SIG-M5 (cell line): ENCODE results near the gene FBXO7.
"Not testable (repeated sequence)": the region's sequence is repeated elsewhere in the genome, so short reads cannot be mapped to it uniquely, and the experiment has no call there.

Experiments
- DNase-seq: peaks from one replicate; lab custom pipeline; 2025; lab: John Stamatoyannopoulos, UW

FBXO7 gene

DNA sequence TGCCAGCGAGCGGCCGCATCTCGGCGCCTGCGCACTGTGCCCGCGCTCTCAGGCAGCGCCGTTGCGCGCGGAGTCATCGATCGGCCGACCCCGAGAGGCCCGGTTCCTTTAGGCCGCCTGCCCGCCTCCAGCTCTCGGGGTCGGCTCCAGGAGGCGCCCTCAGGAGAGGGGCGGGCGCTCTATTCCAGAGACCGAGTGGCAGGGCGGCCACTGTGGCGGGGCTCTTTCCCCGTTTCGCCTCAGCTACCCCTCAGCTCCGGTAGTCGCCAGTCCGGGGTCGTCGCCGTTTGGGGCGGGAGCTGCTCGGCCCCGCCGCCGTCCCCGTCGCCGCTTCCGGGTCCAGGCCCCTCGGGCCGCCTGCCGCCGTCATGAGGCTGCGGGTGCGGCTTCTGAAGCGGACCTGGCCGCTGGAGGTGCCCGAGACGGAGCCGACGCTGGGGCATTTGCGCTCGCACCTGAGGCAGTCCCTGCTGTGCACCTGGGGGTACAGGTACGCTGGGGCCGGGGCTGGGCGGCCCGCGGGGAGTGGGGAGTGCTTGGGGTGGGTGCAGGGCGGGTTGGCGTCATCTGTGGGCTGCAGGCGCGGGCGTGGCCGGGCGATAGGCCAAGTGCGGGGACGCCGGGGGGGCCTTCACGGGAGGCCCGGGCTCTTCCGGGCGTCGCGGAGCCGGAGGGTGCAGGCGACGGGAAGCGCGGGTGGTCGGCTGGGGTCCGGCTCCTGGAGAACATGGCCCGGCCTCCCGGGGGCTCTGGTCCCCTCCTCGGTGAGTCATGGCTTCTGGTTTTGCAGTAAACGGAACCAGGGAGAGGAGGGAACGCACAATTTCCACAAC lies at the start of gene FBXO7:
TSS of gene FBXO7 (plus strand) at position 177 of the 833 bp plus-strand sequence. CDS start at position 369, 192 bp downstream.
- peak; percentile 32 for DNase-seq

DNA sequence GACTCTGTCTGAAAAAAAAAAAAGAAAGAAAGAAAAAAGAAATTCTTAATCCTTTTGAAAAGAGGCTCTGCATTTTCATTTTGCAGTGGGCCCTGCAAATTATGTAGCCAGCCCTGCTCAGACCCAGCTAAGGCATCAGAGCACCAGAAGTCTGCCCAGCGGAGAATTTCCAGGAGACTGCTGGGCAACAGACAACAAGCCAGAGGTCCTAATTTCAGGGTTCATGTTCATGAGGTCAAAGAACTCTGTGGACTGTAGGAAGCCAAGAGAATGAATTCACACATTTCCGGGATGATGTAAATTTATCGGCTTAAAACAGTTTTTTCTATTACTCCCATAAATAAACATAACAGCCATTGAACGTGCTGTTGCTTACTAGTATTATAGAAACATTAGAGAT lies 47.7 kb upstream of the FBXO7 start:
- no peak for DNase-seq

DNA sequence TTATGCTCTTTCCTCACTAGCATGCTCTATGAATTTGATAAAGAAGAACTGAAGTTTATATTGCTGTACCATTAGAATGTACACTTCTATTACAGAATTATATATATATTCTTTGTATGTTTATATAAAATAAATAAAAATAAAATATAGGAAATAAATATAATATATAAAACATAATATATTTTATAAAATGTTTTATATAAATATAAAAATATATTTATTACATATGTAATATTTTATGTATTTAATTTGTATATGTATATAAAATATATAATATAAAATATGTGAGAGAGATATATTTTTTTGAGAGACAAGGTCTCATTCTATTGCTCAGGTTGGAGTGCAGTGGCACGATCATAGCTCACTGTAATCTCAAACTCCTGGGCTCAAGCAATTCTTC lies 44.3 kb upstream of the FBXO7 start:
- no peak for DNase-seq

DNA sequence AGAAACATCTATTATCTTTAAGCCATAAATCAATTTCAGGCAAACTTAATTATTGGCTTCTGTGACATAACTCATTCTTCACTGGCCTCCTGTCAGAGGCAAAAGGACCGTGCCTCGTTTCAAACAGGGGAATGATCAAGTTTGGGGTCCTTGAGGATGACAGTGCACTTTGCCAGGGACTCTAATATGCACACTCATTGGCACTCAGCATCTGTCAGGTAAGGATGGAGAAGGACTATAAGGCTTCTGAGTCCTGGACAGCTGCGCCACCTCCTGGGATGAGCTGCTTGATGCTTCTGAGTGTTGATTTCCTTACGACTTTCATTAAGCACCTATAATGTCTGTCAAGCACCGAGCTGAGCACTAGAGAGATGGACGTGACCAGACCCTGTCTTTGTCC lies 30.5 kb upstream of the FBXO7 start:
- DNase-seq: no peak

DNA sequence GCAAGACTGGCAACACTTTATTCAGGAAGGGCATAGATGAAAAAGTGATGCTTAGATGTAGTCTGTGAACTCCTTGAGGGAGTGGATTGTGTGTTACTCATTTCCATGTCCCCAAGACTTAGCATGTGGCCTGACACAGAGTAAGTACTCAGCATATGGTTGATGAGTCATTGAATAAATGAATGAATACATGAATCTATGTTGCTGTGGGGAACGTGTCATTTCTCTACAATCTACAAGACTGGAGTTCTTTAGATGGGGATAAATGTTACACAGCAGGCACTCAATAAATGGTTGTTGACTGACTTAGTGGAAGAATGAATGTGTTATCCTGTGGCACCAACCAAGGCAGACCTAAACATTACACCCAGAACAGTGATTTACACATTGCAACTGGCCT lies 28.3 kb upstream of the FBXO7 start:
- DNase-seq: no peak

DNA sequence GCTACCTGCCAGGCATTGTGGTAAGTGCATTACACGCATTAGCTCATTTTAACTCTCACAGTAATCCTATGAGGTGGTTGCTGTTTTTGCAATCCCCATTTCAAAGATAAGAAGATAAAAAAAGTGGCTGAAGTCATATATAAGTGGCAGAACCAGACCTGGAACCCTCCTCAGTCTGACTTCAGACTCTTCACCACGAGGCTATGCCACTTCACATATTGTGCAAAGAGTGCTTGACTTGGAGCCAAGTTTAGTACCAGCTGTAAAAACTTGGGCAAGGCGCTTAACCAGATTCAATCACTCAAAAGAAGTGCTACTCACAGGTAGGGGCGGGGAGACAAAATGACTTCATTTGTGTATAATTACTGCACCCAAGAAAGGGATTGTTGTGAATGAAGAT lies 25.6 kb upstream of the FBXO7 start:
- DNase-seq: no peak

DNA sequence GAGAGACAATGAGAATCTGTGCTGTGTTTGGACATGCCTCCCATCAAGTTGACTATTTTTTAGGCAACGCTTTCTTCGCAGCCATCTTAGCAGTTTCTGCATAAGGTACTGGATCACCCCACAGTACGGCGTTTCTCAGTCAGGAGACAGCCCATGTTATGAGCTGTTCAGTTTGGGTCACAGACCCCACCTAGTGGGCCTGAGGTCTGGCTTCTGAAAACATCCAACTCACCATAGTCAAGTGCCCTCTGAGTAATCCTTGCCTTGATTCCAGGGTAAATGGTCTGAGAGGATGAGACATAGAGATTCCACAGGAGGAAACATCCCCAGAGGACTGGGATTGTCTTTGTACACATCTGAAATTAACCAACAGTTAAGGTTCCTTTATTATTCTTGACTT lies 17.6 kb upstream of the FBXO7 start:
- DNase-seq: no peak

DNA sequence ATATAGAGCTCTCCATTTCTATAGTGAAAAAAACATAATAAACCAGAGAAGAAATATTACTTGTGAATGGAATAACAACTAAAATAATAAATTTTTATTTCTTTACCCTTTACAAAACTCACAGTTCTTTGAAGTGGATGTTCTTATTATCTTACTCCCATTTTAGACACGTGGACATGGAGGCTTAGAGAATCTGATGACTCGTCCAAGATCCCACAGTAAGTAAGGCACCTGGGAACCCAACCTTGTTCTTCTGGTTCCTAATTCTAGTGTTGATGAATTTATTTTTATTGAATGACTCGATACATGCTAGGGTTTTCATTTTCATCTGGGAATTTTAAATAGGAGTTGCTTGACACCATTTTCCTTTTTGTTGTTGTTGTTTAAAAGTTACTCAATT lies 12.2 kb upstream of the FBXO7 start:
- no peak for DNase-seq

DNA sequence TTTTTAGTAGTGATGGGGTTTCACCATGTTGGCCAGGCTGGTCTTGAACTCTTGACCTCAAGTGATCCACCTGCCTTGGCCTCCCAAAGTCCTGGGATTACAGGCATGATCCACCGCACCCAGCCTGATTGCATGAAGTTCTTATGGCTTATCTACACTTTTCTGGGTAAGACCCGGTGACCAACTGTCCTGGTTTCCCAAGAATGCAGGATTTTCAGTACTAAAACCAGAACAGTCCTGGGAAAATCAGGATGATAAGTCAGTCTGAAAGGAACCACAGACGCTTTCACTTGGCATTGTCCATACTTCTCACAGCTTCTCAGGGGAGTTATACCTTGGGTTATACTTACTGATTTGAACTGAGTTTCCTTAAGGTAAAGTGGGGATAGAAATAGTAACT lies 8.9 kb upstream of the FBXO7 start:
- no peak for DNase-seq

DNA sequence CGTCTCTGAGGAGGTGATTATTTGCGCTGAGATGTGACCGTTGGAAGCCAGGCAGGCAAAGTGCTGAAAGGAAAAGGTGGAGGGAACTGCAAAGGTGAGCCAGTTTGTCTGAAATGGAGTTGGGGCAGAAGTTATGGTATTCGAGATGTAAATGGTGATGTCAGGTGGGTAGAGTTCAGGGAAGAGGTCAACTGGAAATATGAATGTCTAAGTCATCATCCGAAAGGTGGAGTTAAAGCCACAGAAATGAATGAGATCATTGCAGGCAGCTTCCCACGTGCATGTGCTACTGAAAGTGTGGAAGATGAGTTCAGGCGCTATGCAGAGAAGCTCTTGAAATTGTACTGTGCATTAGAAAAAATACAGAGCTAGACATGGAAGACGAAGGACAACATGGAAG lies 8.1 kb upstream of the FBXO7 start:
- DNase-seq: no peak

DNA sequence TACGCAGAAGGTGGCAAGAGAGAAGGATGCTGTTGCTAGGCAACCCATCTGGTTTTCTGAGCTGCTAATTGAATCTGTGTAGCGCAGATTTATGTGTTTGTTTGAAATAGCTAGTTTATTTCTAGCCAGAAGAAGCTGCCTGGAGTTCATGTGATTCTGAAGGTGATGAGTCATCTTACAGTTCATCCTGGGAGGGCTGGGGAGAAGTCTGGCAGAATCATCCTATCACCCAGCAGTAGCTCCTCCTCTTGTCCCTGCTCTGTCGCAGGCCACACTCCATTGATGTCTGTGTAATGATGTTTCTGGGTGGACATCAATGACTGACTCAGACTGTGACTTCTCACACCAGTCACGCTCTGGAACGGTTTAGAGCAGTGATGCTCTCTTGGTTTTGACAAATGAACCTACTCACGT lies 4.8 kb upstream of the FBXO7 start:
- no peak for DNase-seq

DNA sequence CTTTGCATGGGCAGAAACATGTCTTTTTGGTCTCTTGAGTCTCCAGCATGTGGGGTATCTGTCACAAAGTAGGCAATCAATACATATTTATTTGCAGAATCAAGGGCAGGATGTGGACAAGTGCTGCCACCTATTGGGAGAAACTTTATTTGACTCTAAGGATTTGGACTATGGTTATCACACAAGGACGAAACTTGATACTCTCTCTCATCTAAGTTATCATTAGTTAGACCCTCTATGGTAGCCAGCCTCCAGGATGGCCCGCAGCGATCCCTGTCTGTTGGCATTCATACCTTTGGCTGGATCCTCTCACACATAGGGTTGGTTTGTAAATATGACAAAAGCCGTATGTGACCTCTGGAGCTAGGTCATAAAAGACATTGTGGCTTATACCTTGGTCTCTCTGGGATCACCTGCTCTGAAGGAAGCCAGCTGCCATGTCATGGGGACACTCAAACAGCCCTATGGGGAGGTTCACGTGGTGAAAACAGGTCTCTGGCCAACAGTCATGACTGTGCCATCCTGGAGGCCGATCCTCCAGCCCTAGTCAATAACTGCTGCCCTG lies 1.1 kb upstream of the FBXO7 start:
- DNase-seq: no peak

DNA sequence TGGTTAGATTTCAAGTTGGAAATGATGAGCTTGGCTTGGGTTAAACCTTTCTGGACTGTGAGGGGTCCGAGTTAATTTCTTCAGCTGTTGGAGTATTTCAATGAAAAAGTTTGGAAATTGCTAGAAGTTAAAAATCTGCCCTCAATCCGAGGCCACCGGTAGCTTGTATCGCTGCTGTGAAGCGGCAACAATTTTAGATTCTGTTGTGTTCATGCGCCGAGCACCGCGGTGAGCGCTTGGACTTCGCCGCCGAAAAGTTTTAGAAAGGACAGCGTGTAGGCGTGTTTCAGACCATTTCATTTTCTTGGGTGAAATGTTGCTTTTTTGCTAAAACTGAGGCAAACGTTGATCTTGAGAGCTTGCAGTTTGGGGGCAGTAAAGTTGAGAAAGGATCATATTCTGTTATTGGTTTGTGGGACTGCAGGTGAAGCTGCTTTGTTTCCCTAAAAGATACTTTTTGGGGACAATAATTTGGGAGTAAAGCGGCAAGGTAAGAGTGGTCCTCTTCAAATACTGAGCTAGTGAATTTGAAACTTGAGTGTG lies 928 bp downstream of the FBXO7 start:
- no peak for DNase-seq

DNA sequence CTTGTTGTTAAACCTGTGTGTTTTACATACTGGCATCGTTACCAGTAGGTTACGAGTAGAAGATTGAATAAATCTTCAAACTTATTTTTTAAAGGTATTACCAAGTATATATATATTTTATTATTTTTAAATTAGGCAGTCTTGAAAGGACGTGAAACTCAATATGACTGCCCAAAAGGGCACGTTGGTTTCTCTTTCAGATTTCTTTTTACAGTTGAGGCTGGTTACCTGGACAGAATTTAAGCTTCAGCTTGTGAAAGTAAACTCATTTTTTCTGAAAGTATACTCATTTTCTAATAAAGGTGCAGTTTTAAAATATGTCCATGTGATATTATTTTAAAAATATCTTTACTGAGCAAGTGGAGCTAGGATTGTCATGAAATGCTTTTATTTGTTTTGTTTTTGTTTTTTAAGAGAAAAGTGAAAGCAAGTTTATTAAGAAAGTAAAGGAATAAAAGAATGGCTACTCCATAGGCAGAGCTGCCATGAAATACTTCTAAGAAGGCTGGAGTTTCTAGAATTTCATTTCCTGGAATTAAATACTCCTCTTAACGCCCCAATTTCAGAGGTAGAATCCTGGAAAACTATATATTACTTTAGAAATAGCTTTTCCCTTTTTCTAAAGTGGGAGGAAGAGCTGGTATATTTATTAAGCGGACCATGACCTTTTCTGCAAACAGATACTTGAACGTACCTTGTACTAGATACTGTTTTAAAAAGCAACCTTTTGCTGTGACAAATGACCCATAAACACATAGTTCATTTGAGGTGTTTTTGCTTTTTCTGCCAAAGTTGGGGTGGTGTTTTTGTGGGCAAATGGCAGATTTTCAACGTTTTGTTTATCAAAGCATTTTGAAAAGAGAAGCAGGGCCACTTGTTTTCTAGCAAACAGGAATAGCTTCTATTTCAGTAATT lies 1.9 kb downstream of the FBXO7 start:
- DNase-seq: no peak

DNA sequence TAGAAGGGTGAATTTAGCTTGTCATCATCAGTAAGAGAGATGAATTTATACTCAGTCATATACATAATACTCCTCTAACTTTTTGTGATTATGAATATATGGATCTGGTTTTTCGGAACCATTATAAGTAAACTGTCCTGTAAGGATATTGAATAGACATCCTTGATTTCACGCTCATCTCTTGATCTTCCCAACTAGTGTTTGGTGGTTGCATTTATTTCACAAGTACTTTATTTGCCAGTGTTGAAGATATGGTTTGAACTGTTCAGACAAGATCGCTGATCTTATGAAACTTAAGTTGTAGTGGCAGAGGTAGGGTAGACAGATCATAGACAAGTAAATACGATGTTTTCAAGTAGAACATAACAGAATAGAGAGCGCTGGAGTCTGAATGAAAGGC lies 3.0 kb downstream of the FBXO7 start:
- DNase-seq: no peak

DNA sequence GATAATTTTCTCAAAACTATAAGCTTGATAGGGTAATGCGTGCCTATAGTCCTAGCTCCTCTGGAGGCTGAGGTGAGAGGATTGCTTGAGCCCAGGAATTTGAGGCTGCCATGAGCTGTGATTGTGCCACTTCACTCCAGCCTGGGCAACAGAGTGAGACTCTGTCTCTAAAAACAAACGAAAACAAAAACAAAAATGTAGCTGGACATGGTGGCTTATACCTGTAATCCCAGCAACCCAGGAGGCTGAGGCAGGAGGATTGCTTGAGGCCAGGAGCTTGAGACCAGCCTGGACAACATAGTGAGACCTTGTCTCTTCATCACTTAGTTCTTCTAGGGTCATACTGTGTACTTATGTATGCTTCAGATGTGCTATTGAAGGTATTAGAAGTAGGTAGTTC lies 3.9 kb downstream of the FBXO7 start:
- not testable (repeated sequence) for DNase-seq

DNA sequence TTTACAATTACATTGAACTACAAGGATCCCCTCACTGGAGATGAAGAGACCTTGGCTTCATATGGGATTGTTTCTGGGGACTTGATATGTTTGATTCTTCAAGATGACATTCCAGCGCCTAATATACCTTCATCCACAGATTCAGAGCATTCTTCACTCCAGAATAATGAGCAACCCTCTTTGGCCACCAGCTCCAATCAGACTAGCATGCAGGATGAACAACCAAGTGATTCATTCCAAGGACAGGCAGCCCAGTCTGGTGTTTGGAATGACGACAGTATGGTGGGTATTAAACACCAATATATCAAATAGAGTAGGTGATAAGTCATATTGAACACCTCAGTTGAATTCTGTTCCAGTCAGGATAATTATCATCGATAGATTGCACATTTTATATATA lies 4.4 kb downstream of the FBXO7 start:
- DNase-seq: no peak

DNA sequence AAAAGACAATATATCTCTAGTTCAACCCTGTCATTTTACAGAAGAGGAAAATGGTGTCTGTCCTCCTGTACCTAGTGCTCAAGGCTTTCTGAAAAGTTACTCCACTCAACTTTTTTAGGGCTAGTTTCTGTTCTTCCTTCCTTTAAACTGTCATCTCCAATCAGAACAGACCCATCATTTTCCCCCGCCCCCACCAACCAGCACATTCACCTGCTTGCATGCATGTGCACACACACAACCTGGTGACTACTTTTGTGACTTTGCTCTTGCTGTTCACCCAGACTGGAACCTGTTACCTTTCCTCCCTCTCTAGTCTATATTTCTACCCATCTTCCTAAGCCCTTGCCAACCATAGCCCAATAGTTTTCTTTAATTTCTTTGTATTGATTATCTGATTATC lies 5.6 kb downstream of the FBXO7 start:
- no peak for DNase-seq

DNA sequence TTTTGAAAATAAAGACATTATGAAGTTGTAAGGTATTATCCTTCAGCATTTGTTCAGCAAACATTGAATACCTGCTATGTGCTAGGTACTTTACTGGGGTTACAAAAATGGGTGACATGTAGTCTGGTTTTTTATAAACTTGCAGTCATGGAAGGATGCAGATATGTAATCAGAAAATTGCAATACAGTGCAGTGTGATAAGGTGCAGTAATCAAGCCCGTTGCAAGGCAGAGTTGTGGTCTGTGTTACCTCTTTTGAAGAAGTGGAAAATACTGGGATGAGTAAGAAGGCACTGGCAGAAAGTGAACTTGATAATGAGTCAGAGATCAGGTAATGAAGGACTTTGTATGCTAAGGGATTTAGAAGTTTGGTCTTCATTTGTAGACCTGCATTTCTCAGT lies 8.1 kb downstream of the FBXO7 start:
- DNase-seq: no peak

DNA sequence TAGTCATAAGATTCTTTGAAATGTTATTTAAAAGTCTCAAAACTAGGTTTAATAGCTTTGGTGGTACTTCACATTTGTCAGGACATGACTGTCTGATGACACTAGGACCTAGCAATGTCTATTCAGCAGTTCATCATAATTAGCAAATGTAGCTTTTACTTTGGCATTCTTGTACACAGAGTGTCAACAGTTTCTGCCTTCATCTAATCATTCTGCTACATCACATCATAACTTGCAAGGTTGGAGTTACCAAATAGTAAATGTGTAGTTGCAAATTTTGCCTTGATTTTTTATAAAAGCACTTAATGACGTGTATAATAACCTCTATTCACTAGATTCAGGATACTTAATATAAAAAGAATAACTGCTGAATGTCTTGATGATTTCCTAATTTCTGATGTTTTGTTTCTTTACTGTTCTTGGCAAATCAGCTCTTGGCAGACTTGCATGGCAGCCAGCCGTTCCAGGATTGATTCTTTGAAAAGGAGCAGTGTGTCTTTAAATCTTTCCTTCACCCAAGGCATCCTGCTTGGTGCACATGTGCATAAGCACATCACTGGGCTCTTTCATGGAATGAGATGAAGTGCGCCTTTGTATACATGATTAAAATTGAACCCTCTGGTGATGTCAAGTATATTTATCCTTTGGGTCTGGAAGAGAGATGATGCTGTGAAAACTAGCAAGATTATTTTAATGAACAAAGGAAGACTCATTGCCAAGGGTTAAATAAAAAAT lies 12.2 kb downstream of the FBXO7 start:
- DNase-seq: no peak

DNA sequence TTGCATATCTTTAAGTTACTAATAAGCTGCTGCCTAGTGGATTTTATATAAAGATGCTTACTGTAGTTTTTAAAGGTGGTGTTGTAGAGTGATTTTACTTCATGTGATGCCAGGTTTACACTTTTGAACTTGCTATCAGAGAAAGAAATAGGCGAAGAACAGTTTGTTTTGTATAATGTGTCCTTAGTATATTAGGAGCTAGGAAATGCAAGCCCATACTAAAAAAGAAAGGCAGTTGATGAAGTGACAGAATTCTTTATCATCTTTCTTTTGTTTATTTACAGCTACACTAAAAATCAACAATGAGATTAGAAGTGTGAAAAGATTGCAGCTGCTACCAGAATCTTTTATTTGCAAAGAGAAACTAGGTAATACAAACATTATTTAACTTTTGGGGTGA lies 12.8 kb downstream of the FBXO7 start:
- no peak for DNase-seq

DNA sequence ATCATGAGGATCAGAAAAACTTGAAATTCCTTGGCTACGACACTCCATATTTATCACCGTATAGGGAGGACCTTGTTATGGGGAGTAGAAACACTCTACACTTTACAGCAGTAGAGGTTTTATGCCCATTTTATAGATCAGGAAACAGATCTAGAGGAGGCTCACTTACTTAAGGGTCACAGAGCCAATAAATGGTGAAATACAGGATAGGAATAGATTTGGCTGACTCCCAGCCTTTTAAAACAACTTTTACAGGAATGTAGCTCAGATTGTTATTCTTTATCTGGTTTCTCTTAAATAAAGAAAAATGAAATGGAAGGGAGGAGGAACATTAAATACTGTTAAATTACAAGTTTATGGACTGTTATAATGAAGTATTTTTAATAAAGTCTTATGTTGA lies 14.8 kb downstream of the FBXO7 start:
- DNase-seq: no peak
